Thyroid gland (tissue), 4 donors: ENCODE results near the gene PILRB.

Experiments
- CTCF ChIP-seq, 6 experiments: fragments of 200-600 bp in 3 of 6; fragments of 450-650 bp in 3 of 6; sonication (generic) in 3 of 6; IDR thresholded peaks; one replicate each; pipeline ENCODE4 v1.5.1; 2016 to 2019; ENCODE audit warnings: antibody characterized with exemption in 6 of 6, mild to moderate bottlenecking in 2 of 6, inconsistent platforms in 1 of 6, moderate library complexity in 1 of 6
- POLR2A ChIP-seq, 2 donors: fragments of 450-650 bp; IDR thresholded peaks; one replicate each; pipeline ENCODE4 v1.6.1; 2017; ENCODE audit warnings: antibody characterized with exemption in 2 of 2, mild to moderate bottlenecking in 2 of 2, moderate library complexity in 1 of 2

GRCh38 chr7:100384628-100385294 lies 26.8 kb downstream of the PILRB start:
- TF ChIP-seq CTCF (IDR thresholded peaks at IDR 0.05), result no peak
- TF ChIP-seq POLR2A (IDR thresholded peaks at IDR 0.05), result no peak
